ENCODE results near the gene ATP6V1A.
"Not testable (repeated sequence)": the region's sequence is repeated elsewhere in the genome, so short reads cannot be mapped to it uniquely, and the experiment has no call there.

The ATP6V1A gene

DNA sequence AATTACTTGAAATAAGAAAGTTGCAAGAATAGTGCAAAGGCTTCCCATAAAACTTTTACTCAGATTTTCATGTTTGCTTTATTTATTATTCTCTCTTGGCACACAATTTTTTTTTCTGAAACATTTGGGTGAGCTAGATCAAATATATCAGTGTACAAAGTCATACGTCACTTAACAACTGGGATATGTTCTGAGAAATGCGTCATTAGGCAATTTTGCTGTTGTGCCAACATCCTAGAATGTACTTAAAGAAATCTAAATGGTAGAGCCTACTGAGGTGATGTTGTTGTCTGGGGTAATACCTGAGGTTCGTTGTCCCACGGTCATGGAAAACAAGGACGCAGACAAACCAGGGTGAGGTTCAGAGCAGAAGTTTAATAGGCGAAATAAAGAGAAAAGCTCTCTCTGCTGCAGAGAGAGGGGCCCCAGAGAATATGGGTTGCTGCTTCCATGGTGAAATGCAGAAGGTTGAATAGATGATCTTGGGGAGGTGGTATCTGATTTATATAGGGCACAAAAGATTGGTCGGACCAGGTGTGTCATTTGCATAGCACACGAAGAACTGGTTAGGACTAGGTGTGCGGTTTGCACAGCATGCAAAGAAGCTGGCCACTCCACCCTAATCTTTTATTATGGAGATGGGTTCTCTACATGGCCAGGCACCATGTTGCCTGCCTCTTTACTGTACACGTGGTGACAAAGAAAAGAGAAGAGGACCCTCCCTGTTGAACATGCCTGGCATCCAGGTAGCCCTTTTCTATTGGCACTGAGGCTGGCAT is 82.9 kb downstream of the ATP6V1A start:
- no peak for DNase-seq

DNA sequence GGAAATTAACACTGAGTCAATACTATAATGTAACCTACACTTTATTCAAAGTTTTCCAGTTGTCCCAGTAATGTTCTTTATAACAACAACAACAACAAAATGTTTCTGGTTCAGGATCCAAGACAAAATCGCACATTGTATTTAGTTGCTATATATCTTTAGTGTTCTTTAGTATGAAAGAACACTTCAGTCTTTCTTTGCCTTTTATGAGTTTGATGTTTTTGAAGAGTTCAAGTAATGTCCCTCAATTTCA is 84.2 kb downstream of the ATP6V1A start:
- DNase-seq = no peak

DNA sequence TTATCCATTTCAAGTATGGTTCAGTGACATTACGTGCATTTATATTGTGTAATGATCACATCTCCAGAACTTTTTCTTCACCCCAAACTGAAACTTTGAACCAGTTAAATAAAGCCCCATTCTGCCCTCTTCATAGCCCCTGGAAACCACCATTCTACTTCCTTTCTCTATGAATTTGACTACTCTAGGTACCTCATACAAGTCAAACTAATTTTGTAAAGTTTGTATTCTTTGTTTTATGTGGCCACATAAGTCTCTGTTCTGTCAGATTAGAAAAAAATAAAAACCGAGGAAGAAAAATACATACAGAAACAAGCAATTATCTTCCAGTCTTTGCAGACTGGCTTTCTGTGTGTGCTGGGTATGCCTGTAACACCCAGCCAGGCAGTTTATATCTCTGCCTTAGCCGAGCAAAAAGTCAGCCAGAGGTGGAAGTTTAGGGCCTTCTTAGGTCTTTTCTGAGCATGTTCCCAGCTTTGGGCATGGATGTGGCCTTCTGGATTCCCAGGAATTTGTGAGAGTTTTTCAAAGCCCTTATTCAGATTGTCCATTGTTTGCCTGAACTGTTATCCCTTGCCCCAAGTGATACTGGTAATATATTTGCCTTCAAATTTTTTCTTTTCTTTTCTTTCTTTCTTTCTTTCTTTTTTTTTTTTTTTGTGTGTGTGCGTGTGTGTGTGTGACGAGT is 85.8 kb downstream of the ATP6V1A start:
- DNase-seq = no peak

DNA sequence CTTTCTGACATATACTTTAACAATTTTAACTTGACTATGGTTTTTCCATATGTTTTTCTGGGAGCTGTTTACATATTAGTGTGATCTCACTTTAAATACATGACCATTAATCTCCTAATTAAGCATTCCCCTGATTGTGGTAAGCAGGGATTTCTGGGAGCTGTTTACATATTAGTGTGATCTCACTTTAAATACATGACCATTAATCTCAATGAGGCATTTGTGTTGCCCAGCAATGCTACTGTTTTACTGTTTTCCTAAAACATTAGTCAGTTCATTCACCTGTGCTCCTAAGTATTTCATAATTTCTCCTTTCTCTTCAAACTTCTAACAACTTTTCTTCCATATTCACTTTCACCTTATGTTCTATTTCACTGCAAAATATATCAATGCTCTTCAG is 88.1 kb downstream of the ATP6V1A start:
- DNase-seq = no peak

DNA sequence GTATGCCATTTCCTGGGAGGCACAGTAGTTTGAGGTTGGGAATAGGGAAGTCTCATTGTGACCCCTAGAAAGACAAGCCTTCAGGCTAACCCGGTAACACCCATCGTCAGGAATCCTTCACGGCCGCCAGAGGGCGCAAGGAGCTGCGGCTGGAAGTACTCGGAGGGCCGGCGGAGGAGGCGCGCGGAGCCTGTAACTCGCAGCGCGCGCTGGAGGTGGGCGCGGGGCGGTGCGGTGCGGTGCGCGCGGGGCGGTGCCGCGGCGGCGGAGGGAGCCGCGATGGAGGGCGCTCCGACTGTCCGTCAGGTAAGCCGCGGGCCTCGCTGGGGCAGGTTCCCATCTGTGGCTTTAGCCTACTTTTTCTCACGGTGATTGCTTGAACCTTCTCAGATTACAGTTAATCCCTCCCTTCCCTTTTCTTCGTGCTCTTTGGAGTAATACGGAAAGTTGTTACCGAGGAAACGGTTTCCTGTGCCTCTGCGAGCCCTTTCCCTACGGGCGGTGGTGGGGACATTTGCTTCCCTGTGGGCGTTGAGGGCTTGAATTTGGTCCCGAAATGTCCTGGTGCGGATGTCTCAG is 91.9 kb downstream of the ATP6V1A start, which contains the start of gene GRAMD1C:
GRAMD1C (plus strand) TSS at position 158 of the 579 bp plus-strand sequence; CDS start at position 280, 122 bp downstream.
- DNase-seq = peak; percentile 88

DNA sequence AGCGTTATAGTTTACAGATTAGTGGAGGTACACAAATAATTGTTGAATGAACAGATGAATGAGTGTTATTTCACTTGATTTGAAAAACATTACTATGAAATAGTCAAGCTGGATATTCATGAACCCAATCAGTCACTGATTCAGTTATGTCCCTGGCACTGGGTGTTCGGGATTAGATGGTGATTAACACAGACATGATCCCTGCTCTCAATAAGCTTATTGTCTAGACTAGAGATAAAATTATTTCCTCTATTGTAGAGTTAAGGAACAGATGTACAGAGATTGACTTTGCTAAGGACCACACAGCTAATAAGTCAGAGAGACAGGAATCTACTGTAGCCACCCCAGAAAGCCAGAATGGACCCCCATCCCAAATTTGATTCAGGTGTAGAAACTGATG is 92.7 kb downstream of the ATP6V1A start:
- DNase-seq = no peak

DNA sequence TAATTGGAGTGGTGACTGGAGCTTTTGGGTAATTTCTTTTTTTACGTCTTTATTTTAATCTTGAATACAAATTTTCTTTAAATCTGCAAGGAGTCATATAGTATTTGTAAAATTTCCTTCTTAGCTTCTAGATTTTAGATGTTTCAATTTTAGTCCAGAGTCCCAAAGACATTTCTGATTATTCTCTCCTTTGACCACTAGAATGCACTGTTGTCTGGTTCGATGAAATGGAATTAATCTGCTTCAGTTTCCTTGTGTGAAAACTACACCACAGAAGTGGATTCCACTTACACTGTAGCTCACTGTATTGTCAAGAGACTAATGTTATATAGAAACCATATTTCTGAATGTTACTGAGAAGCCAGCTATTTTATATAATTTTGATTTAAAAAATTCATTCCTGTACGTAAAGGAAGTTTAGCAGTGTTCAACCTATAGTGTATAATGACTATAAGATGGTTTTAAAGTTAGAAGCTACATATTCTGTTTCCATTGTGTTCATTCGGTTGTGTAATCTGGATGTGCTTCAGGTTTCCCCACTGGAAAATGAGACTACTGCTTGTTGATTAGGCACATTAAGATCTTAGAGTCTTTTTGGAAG is 97.9 kb downstream of the ATP6V1A start:
- peak in 1 of 2 donors; percentile 28 for DNase-seq

DNA sequence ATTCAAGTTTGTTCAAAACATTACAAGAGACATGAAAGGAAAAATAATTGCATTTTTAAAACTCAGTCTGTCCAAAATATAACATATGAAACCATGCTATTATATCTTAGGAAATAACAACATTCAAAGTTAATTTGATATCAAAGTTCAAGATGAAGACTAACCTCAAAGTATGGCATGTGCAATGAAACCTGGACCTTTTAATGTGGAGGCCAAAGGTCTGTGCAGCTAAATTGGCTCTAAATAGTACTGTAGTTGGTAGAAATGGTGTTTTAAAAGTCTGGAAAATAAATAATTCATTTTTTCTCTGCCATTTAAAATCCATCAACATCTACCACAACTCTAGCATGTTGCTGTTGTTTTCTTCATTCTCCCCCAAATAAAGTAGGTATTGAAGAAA is 100.4 kb downstream of the ATP6V1A start:
- no peak for DNase-seq

DNA sequence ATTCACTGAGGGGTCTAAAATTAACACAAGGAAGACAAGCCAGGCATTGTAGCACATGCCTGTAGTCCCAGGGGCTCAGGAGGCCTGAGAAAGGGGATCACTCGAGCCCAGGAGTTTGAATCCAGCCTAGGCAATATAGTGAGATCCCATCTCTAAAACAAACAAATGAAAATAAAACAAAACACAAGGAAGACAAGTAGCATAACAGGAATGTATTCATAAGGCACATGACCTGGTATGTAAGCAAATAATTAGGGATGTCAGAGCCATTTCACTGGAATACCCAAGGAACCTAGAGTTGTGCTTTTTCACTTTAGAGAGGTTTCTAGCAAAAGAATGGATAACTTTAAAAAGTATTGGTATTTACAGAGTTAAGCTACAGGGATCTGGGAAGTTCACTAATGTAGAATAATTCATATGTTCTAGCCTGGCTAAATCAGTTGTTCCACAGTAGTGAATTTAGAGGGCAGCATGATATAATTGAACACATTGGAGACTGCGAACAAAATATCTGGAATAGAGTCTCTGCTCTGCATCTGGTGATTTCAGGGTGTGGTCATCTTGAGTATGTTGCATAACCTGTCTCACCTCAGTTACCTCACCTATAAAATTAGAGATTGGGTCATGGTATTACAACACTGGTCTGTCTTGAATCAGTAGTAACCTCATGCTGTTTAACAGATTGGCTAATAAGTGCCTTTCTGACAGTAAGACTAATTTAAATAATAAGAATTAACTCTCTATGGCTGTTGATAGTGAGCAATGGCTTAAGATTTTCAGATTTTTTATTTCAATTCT is 101.0 kb downstream of the ATP6V1A start:
- DNase-seq = no peak

DNA sequence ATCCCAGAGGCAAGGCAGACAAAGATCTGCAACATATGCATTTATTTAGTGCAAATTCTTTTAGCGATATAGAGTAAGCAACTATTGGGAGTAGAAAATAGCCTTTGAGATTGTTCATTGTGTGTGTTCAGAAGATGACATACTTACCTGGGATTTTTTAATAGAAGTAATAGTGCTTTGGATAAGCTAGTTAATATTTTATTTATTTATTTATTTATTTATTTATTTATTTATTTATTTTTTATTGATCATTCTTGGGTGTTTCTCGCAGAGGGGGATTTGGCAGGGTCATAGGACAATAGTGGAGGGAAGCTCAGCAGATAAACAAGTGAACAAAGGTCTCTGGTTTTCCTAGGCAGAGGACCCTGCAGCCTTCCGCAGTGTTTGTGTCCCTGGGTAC is 102.2 kb downstream of the ATP6V1A start:
- DNase-seq = not testable (repeated sequence)

DNA sequence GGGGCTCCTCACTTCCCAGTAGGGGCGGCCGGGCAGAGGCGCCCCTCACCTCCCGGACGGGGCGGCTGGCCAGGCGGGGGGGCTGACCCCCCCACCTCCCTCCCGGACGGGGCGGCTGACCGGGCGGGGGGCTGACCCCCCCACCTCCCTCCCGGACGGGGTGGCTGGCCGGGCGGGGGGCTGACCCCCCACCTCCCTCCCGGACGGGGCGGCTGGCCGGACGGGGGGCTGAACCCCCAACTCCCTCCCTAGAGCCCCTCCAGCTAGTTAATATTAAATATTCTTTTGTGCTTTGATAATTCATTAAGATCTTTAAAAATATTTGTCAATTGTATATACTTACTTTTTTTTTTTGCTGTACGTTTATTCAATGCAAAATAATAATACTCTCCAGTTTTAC is 103.0 kb downstream of the ATP6V1A start:
- DNase-seq = not testable (repeated sequence)

DNA sequence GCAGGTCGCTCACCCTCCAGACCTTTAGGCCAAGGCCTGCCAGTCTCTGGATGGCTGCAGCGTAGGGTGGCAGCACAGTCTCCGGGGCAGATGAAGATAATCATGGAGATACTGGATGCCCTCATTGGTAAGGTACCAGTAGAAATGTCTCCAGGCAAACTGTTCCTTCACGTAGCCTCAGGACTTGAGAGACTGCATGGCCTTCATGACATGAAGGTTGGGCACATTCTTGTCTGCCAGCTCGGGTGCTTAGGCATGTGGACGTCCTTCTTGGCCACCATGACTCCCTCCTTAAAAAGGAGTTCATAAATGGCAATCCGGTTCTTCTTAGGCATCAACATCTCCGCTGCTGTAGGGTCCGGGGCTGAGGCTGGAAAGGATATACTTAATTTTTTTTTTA is 103.6 kb downstream of the ATP6V1A start:
- not testable (repeated sequence) for DNase-seq

DNA sequence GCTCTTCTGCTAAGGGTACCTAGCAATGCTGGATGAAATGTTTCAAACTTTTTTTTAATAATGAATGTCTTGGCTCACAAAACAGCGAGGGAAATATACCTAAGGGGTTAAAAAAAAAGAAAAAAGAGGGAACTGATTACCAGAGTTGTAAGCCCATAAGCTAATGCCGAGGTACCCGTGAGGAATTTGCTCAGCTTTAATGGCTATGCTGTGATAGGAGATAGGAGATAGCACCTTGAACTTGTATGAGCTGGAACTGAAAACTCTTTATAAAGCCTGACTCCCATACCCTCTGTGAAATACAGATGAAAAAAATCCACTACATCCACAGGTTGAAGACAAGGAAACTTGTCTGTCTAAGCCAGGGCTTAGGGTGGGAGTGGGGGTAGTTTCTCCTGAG is 105.7 kb downstream of the ATP6V1A start:
- DNase-seq = no peak
